Adrenal gland (tissue), 5 donors: ENCODE results near the gene MYF6.

Experiments
- POLR2A ChIP-seq, 2 donors: fragments of 450-650 bp; IDR thresholded peaks; one replicate each; pipeline ENCODE4 v1.6.1; 2017; ENCODE audit warnings: antibody characterized with exemption in 2 of 2, mild to moderate bottlenecking in 2 of 2, moderate library complexity in 1 of 2
- TF ChIP-seq, protein P1 (sequence below), 6 experiments: fragments of 450-650 bp in 4 of 6; fragments of 200-600 bp in 2 of 6; sonication (generic) in 1 of 6; IDR thresholded peaks; 1 replicate in 5 of 6; 2 replicates in 1 of 6; pipeline versions ENCODE4 v1.5.1 to v1.8.0; 2016 to 2021; ENCODE audit warnings: antibody characterized with exemption in 6 of 6, mild to moderate bottlenecking in 2 of 6, moderate library complexity in 1 of 6
- donor health status: DM: no; HTN: no; CAD: no.

DNA sequence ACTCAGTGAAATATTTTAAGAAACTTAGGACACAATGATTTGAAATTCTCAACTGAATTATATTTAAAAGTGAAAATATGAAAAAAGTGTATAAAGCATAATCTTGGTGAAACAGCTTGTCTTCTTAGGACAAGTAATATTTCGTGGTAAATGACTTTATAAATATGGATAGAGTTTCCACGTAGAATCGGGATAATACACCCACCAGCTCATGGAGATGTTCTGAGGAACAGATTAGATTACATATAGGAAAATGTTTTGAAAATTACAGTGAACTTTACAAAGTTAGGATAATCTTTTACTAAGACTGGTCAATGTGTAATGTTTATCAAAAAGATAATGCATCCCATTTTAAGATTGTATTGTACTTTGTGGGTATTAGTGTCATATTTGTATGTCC, 25.6 kb upstream of the MYF6 start:
- TF ChIP-seq, protein P1, sequence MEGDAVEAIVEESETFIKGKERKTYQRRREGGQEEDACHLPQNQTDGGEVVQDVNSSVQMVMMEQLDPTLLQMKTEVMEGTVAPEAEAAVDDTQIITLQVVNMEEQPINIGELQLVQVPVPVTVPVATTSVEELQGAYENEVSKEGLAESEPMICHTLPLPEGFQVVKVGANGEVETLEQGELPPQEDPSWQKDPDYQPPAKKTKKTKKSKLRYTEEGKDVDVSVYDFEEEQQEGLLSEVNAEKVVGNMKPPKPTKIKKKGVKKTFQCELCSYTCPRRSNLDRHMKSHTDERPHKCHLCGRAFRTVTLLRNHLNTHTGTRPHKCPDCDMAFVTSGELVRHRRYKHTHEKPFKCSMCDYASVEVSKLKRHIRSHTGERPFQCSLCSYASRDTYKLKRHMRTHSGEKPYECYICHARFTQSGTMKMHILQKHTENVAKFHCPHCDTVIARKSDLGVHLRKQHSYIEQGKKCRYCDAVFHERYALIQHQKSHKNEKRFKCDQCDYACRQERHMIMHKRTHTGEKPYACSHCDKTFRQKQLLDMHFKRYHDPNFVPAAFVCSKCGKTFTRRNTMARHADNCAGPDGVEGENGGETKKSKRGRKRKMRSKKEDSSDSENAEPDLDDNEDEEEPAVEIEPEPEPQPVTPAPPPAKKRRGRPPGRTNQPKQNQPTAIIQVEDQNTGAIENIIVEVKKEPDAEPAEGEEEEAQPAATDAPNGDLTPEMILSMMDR (IDR thresholded peaks at IDR 0.05), result no peak
- no peak for TF ChIP-seq POLR2A (IDR thresholded peaks at IDR 0.05)
